A172 (cell line): ENCODE results near the gene GRHPR. TPM values are rescaled to one million over a fixed set of nuclear protein-coding genes. Genes with fewer than 3 reads are reported as not detected.
"Not testable (repeated sequence)": the region's sequence is repeated elsewhere in the genome, so short reads cannot be mapped to it uniquely, and the experiment has no call there.

Experiments used
- DNase-seq: peaks from one replicate; pipeline ENCODE4 v3.0.0-alpha.2; 2015; ENCODE audit warnings: low spot score
- total RNA-seq: library from RNA; depleted of rRNA; stranded (reverse); fragments of >200 nt; shearing (Covaris generic); gene quantifications from 2 replicates; pipeline ENCODE4 v1.2.3, GENCODE V29; 2014

Gene GRHPR
- total RNA-seq, 1 experiment from 2014 or later: 127 TPM

- DNase-seq: no peak
These were observed 2.0 kb upstream of the GRHPR start for GRCh38 chr9:37420271-37421215.

DNA sequence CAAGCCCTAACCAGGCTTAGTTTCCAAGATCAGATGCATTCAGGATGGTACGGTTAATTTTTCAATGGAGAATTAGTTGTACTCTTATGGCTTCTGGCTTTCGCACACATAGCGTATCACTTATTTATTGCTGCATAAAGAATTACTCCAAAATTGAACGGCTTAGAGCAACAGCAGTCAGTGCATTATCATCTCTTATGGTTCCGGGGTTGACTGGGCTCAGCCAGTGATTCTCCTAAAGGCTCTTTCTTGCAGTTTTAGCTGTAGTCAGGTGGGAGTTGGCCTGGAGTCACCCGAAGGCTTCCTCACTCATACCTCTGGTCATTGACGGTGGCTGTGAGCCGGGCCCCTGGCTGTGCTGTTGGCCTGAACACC, 595 bp upstream of the GRHPR start:
- no peak for DNase-seq

DNA sequence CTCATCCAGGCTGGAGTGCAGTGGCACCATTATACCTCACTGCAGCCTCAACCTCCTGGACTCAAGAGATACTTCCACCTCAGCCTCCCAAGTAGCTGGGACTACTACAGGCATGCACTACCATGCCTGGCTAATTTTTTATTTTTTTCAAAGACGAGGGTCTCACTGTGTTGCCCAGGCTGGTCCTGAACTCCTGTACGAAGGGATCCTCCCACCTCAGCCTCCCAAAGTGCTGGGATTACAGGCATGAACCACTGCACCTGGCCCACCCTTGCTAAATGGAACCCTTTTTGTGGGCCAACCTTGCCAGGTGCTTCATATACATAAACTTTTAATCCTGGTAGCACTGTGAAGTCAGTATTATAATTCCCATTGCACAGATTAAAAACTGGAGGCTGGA, 1.0 kb downstream of the GRHPR start:
- DNase-seq: no peak

GRCh38 chr9:37424204-37424685, 1.7 kb downstream of the GRHPR start:
- DNase-seq: no peak

DNA sequence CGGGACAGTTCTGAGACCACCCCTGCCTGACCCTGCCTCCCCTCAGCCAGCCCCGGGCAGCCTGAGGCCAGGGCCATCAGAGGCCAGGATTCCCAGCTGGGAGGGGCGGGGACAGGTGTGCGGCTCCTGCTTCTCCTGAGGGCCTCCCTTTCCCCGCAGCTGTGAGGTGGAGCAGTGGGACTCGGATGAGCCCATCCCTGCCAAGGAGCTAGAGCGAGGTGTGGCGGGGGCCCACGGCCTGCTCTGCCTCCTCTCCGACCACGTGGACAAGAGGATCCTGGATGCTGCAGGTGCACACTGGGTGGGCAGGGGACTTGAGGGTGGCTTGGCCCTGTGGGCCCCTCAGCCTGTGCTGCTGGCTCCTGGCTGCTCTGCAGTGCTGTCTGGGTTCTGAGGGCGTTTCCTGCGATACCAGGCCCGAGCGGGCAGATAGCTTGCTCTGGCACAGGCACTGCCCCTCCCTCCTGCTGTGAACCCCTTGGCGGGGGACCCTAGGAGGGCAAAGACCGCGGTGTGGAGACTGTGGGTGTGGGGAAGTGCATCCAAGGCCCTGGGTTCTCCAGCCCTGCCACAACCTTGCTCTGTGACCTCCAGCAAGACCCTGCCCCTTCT, 2.3 kb downstream of the GRHPR start:
- DNase-seq: no peak

- DNase-seq: peak; percentile 38
These were observed 2.8 kb downstream of the GRHPR start for GRCh38 chr9:37425298-37425752.

DNA sequence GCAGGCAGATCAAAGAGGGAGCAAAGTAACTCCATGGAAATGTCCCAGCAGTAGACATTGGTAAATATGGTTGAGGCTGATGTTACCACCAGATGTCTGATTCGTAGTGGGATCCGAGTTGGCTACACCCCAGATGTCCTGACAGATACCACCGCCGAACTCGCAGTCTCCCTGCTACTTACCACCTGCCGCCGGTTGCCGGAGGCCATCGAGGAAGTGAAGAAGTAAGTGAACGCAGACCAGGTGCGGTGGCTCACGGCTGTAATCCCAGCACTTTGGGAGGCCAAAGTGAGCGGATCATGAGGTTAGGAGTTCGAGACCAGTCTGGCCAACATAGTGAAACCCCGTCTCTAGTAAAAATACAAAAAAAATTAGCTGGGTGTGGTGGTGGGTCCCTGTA, 3.9 kb downstream of the GRHPR start:
- DNase-seq: not testable (repeated sequence)

DNA sequence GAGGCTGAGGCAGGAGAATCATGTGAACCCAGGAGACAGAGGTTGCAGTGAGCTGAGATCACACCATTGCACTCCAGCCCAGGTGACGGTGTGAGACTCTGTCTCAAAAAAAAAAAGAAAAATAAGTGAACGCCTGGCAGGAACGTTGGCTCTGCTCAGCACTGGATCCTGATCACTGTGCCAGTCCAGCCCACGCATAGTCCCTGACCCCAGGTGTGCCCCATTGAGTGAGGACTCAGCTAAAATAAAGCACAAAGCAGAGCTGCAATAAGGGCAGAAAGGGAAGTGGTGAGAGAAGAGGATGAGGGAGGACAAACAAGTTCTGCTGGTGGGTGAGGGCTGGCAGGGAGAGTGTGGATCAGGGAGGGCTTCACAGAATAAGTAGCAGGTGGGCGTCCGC, 4.3 kb downstream of the GRHPR start:
- DNase-seq: no peak

DNA sequence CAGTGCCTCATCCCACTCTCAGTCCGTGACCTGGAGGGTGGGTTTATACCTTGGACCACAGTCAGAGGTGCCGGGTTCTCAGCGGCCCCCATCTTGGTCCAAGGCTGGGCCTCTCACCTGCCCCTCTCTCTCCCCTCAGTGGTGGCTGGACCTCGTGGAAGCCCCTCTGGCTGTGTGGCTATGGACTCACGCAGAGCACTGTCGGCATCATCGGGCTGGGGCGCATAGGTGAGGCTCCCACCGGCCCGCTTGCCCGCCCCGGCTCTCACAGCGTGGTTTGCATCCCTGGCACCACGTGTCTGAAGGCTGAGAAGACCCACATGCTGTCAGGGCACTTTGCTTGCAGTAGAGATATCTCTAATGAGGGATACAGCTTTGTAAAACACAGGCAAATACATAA, 5.8 kb downstream of the GRHPR start:
- no peak for DNase-seq

DNA sequence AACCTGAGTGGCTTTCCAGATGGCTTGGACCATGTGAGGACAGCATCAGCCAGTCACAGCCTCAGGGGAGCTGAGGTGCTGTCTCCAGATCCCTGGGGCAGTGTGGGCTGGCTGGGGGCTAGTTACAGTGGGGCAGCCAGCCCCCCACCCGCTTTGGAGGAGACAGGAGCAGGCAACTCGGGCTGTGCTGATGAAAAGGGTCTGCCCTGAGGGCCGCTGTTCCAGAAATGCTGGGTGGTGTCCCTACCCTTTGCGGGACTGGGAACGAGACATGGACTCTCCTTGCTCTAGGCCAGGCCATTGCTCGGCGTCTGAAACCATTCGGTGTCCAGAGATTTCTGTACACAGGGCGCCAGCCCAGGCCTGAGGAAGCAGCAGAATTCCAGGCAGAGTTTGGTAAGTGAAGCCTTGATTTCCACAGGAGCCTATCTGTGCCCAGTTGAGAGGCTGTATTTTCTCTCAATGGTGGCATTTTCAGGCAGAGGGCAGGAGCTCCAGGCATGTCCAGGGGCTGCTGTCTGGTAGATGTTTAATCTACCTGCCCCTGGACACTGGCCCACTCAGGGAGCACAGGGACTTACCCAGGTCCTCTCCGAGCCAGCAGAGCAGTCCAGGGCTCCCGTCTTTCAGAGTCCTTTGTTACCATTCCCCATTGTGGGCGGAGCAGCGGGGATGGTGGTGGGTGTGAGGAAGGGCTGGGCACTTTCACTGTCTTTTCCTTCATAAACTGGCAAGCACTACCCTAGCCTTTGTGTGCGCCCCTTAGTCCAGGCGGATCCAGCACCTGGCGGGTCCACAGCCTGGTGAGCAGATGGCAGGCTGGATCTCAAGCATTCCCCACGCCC, 7.2 kb downstream of the GRHPR start:
- no peak for DNase-seq

DNA sequence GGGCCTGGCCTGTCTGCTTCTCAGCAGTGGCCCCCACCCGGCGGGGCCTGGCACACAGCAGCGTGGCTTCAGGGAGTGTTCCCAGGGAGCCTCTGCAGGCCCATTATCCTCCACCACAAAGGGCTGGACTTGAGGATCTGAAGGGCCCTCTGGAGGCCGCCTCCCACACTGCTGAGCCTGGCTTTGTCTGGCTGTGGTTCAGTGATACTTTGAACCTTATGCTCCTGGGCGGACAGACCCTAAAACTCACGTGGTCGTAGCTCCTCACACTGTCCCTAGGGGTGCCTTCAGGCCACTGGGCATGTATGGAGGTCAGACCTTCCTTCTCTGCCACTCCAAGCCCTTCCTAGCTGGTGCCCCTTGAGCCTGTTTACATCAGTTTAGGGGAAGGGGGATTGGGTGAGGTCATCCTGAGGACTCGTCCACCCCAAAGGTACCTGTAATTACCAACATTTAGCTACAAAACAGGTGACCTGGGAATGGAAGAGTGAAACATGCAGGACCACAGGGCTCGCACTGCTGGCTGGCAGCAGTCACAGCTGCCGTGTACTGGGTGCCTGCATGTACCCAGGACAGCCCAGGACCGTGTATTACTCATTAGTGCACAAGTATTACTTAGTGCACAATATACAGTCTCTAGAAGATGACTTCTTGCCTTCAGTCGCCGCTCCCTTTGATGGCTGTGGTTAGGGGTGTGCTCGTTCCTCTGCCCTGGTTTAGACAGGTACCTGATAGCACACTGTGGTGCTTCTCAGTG, 8.5 kb downstream of the GRHPR start:
- no peak for DNase-seq

- no peak for DNase-seq
These were observed 9.5 kb downstream of the GRHPR start for GRCh38 chr9:37432020-37432419.

GRCh38 chr9:37433867-37434371, 11.4 kb downstream of the GRHPR start:
- no peak for DNase-seq

GRCh38 chr9:37436540-37436939, 14.0 kb downstream of the GRHPR start:
- DNase-seq: no peak

GRCh38 chr9:37437010-37437409, 14.5 kb downstream of the GRHPR start:
- DNase-seq: no peak

GRCh38 chr9:37437621-37438020, 15.1 kb downstream of the GRHPR start:
- DNase-seq: no peak

DNA sequence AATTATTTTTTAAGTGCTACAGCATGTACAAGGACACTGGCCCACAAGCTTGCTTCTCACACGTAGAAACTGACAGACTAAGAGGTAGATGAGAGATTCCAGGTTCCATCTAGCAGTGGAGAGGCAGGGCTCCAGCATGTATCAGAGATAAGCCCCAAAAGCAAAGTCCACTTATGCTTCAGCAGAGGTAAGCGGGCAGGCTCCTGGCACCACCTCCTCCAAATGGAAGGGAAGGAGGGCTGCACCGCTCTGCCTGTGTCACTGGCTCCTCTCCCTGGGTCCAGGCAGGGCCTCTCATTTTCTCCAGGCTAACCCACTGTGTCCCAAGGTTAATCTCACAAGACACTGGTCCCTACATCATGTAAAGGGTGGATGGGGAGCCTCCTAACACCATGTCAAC, 15.9 kb downstream of the GRHPR start:
- DNase-seq: no peak

GRCh38 chr9:37441776-37442370, 19.4 kb downstream of the GRHPR start:
- DNase-seq: no peak

GRCh38 chr9:37442556-37442955, 20.1 kb downstream of the GRHPR start:
- DNase-seq: no peak

DNA sequence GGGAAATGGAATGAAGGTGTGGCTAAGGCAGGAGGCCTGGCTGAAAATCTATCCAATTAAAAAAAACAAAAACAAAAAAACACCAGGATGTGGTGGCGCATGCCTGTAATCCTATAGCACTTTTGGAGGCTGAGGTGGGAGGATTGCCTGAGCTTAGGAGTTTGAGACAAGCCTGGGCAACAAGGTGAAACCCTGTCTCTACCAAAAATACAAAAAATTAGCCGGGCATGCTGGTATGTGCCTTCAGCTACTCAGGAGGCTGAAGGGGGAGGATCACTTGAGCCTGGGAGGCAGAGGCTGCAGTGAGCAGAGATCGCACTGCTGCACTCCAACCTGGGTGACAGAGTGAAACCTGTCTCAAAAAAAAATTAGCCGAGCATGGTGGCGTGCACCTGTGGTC, 21.1 kb downstream of the GRHPR start:
- no peak for DNase-seq

DNA sequence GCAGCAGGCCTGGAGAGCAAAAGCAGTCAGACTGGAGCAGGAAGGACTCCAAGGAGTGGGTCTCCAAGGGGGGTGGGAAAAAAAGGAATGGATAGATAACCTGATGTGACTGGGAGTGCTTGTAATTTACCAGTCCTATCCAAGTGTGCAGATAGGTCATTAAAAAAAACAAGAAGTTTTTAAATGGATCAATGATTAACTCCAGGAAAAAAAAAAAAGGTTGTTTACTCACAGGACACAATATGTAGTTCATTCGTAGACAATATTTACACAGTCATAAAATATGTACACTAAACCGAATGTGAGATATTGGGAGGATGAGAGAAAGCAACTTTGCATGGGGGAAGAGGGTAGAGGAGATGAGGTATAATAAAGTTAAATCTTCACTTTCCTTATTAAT, 22.4 kb downstream of the GRHPR start:
- no peak for DNase-seq
